Activated CD4-positive, alpha-beta T cell treated with anti-CD3 and anti-CD28 coated beads for 1 hour (primary cell): ENCODE data around the gene EPB41.
"Not testable (repeated sequence)": the region's sequence is repeated elsewhere in the genome, so short reads cannot be mapped to it uniquely, and the experiment has no call there.

Experiments
- DNase-seq: peaks from one replicate; pipeline ENCODE4 v3.0.0-alpha.2; 2020

EPB41 gene

DNA sequence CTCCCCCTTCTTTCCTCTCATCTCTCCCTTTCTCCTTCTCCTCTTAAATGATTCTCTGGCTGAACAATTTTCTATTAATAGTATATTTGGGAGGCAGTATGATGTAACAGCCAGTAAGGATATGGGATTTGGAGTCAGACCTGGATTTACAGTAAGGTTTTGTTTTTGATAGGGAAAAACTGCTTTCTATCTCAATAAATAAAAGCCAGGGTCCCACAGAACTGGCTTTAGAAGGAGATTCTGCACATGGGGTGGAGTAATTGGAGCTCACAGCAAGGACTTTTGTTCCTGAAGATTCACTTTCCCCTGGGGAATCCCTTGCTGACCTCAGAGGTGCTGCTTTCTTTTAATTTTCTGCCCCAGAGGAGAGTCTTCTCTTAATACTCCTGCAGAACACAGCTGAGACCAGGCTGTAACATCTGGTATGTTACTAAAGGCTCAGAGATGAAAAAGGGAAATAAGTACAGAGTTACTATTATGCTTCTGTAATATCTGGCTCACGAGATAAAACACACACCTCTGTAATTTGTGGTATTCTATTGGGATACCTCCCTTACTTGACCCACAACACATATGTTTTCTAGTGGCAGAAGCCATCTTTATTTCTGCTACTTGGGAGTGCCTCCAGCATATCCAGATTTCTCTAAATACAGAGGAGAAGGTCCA, 13.4 kb downstream of the EPB41 start:
- no peak for DNase-seq

DNA sequence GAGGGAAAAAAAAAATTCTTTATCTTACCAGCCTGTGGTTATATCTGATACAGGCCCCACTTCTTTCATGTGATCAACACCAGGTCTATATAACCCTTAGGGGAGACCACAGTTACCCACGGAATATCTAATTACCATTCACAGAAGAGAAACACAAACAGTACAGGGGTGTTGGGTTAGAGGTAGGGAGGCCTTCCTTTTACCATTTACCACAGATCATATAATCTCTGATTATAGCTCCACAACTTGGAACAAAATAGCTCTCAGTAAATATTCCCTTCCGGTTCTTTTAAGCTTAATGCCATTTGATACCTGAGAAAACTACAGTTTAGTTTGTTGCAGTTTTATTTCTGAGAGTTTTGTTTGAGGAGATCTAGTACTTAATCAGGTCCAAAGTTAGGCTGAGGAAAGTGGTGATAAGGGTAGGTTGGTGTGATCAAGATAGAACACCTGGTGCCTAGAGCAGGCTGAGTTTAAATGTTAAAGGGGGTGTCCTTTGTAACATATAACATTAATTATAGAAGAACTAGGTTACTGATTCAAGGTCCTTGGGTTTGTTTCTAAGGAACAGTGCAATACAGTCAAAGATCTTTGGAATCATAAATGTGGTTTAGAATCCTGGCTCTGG, 14.1 kb downstream of the EPB41 start:
- DNase-seq: no peak

DNA sequence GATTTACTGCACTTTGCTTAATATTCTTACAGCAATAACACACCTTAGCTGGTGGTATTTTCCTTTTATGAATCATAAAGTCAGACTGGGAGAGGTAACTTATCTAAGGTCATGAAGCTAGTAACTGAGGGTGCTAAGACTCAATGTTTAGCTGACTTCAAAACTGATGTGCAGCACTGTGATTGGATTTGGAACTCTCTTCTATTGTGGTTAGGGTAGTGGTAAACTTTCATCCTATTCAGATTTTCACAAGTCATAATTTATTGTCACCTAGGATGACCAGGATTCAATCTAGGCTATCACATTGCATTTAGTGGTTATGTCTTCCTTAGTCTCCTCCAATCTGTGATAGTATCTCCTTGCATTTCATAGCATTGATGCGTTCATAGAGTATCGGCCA, 18.9 kb downstream of the EPB41 start:
- DNase-seq: no peak

DNA sequence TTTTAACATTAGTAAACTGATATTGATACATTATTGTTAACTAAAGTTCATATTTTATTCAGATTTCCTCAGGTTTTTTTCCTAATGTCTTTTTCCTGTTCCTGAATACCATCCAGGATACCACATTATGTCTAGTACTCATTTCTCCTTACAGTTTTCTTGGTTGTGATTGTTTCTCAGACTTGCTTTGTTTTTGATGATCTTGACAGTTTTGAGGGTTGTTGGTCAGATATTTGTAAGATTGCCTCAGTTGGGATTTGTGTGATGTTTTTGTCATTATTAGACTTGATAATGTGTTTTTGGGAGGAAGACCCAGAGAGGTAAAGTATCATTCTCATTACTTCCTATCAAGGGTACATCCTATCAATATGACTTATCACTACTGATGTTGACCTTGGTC, 19.5 kb downstream of the EPB41 start:
- no peak for DNase-seq

DNA sequence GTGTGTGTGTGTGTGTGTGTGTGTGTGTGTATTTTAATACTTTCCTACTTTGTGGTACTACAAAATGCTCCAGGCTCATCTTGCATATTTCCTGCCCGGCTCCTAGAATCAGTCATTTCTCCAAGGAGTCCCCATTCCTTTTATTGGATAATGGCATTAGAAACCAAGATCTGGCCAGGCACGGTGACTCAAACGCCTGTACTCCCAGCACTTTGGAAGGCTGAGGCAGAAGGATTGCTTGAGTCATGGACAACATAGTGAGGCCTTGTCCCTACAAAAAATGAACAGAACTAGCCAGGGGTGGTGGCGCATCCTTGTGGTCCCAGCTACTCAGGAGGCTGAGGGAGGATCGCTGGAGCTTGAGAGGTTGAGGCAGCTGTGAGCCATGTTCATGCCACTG, 20.3 kb downstream of the EPB41 start:
- no peak for DNase-seq

DNA sequence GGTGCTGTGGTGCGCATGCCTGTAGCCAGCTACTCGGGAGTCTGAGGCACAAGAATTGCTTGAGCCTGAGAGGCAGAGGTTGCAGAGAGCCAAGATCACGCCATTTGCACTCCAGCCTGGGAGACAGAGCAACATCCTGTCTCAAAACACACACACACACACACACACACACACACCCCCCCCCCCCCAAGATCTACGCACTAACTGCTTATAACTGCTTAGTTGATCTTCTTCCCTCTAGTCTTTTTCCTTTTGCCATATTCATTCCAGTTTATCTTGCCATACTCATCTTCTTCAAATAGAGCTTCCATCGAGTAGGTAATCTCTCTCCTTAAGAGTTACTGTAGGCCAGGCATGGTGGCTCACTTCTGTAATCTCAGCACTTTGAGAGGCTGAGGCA, 20.9 kb downstream of the EPB41 start:
- DNase-seq: no peak

DNA sequence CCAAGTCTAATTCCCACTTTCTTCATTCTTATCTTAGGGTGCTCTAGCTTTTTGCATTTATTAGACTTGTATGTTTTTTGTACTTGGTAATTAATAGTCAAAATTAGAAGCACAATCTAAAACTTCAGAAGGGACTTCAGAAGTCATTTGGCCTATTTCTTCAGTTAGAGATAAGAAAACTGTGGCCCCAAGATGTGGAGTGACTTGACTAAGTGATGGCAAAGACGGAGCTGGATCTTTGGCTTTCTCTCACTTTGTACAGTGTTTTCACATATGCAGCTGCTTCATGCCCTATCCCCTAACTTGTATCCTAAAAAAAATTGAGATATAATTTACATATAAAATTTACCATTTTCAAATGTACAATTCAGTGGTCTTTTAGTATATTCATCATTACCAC, 21.7 kb downstream of the EPB41 start:
- no peak for DNase-seq

DNA sequence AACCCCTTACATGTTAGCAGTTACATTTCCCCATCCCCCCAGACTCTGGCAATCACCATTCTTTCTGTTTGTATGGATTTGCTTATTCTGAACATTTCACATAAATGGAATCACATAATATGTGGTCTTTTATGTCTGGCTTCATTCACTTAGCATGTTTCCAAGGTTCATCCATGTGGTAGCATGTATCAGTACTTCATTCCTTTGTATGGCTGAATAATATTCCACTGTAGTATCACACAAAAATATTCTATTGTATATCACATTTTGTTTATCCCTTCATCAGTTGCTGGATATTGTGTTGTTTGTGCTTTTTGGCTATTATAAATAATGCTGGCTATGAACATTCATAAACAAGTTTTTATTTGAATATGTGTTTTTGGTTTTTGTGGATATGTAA, 22.2 kb downstream of the EPB41 start:
- no peak for DNase-seq

DNA sequence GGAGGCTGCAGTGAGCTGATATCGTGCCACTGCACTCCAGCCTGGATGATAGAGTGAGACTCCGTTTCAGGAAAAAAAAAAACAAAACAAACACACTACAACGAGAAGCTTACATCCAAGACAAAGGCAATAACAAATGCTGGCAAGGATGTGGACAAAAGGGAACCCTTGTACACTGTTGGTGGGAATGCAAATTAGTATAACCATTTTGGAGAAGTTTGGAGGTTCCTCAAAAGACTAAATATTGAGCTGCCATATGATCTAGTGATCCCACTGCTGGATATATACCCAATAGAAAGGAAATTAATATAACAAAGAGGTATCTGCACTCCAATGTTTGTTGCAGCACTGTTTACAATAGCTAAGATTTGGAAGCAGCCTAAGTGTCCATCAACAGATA, 29.2 kb downstream of the EPB41 start:
- not testable (repeated sequence) for DNase-seq

DNA sequence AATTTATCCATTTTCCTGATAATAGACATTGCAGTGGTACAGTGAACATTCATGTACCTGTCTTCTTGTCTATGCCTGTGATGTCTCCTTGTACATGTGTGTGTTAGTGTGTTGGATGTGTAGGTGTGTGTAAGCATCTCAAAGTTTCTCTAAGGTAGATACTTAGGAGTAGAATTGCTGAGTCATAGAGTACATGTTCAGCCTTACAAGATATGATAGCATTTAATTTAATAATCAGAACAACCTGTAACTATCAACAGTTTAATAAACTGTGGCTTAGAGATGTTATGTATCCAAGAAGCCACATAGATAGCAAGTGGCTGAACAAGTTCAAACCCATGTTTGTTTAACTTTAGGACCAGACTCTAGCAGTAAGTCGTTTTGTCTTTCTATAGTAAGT, 35.6 kb downstream of the EPB41 start:
- DNase-seq: no peak

DNA sequence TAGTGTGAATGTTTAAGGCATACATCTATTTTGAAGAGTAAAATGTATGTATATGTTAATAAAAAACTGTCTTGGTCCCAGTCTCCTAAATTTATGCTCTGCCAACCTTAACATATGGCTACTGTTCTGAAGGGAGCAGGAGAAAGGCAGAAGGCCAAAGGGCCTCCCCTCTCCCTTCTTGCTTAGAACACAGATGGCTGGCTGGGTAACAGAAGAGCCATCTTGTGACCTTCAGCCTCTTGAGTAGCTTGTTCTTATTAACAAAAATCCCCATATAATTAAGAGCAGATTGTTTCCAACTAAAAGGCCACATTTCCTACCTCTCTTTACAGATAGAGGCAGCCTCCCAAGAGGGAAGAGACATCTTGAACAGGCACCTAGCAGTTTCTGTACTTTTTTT, 36.1 kb downstream of the EPB41 start:
- no peak for DNase-seq

DNA sequence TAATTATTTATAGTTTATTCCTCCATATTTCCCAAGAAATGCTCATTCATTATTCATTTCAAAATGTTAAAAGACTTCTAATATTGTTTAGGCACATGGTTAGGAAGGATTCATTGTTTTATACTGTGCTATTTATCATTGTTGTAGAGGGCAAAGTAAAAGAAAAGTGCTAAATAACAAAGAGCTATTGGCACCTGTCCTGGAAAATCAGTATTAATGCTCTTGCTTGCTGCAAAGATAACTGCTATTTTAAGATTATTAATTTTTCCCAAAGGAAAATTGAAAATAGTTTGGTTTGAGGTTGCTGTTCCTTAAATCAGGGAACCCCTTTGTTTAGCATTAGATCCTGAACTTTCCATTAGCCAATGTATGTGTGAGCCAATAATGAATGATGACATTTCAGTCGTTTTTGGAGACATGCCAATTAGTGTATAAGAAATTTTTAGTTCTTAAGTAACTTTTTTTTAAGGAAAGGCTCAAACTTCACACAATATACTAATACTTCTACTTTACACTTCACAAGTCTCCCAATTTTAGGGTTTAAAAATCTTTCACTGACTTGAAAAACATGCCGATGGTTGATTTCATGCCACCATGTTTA, 39.9 kb downstream of the EPB41 start:
- DNase-seq: no peak

DNA sequence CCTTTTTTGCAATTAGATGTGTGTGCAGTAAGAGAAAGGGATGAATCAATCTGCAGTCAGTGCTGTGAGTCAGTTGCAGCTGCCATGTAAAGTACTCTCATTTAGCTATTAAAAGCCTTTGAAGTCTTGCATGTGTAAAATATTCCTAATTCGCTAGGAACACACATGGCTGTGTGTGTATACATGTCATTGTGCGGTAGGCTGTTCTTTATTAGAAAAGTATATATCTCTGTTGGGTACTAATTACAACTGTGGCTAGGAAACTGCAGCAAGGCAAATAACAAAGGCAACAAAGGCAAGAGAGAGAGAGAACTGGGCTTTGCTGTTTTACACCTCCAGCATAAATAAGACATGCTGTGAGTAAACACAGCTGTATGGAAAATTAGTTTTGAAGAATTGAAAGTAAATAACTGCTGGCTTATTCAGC, 41.7 kb downstream of the EPB41 start:
- no peak for DNase-seq

DNA sequence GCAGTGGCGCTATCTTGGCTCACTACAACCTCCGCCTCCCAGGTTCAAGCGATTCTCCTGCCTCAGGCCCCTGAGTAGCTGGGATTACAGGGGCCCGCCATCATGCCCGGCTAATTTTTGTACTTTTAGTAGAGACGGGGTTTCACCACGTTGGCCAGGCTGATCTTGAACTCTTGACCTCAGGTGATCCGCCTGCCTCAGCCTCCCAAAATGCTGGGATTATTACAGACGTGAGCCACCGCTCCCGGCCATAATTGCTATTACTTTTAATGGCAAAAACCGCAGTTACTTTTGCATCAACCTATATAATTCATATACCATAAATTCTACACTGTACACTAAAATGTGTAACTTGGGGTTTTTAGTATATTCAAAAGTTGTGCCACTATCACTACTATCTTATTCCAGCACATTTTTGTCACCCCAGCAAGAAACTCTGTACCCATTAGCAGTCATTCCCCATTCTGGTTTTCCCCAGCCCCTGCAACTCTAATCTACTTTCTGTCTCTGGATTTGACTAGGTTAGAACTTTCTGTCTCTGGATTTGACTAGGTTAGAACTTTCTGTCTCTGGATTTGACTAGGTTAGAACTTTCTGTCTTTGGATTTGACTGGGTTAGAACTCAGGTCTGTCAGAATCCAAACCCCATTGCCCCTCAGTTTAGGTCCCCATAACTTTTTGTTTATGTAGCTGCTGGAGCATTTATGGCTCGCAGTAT, 47.9 kb downstream of the EPB41 start:
- not testable (repeated sequence) for DNase-seq

DNA sequence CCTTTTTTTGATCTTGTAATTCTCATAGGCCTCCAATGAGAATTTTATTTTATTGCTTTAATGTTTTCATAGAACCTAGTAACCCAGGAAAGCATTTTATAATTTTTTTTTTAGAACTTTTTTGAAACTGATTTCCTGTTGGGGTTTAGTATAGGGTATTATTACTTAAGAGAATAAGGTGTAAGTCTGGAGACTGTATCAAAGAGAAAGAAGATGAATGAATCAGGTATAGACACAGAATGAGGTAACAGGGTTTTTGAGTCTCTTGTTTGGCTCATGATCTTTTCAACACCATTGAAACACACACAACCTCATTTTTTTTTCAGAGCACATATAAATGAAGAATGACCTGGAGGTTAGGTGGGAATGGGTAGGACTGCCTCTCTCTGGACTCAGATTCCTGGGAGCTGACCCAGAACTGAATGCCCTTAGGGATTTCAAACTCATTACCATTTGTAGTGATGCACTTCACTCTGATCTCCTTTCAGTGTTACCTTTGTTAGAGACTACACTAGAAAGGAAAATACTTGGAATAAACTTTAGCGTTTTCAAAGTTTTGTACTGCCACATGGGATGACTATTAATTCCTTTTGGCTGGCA, 51.0 kb downstream of the EPB41 start:
- DNase-seq: no peak

DNA sequence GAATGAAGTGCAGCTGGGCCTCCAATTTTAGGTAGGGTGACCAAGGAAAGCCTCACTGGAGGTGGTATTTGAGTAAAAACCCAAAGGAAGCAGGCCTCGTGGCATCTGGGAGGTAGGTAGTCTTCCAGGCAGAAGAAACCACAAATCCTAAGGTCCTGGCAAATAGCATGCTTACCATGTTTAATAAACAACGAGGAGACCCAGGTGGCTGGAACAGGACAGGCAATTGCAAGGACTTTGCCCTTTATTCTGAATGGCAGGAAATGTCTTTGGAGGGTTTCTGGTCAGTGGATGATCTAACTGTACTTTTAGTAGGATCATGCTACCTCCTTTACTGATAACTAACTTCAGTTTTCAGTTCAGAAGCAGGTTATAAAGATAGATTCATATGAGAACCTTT, 52.2 kb downstream of the EPB41 start:
- no peak for DNase-seq

DNA sequence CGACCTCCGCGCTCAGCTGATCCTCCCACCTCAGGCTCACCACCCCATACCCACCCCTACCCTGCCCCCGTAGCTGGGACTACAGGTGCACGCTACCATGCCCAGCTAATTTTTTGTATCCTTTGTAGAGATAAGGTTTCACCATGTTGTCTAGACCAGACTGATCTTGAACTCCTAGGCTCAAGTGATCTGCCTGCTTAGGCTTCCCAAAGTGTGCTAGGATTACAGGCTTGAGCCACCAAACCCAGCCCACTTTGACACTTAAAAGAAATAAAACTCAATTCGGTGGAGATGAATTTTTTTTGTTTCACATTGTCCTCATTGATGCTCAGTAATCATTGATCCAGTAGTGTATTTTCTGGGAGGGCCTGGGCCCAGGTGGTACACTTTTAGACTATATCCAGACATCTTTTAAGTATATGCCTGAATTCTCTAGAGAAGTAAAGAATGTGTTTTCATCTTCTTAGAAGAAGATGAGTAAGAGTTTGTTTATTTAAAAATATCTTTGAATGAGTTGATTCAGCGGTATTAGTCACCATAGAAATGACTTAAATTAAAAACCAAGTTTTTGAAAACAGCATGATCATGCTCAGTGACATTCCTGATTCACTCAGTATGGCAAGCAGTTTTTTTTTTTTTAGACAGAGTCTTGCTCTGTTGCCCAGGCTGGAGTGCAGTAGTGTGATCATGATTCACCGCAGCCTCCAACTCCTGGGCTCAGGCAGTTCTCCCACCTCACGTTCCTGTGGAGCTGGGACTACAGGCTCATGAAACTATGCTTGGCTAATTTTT, 57.8 kb downstream of the EPB41 start:
- no peak for DNase-seq

DNA sequence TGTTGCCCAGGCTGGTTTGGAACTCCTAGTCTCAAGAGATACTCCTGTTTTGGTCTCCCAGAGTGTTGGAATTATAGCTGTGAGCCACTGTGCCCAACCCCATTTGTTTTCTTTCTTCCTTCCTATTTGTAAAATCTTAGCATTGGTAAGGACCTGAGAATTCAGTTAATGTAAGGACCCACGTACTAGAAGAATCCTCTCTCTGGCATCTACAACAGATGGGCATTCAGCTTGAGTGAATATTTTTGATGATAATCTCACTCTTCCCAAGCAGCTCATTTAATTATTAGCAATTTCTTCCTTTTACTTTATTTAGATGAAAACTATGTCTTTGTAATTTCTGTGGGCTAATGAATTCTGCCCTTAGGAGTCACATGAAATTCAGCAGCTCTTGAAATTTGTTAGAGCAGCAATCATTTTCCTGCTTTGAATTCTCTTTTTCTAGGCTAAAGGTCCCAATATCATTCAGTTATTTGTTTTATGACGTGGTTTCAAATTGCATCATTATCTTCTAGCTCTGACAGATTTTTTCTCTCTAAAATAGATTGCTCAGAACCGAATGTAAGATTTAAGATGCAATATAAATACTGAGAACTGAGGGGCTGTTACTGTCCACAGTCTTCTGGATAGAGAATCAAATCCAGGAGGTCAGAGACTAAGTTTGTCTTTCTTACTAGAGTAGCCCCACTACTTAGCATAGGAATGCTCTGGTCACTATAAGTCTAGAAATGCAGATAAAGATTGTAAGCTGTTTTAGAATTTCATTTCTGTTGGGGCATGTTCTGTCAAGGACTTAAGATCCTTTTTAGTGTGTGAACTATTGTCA, 59.4 kb downstream of the EPB41 start:
- no peak for DNase-seq

DNA sequence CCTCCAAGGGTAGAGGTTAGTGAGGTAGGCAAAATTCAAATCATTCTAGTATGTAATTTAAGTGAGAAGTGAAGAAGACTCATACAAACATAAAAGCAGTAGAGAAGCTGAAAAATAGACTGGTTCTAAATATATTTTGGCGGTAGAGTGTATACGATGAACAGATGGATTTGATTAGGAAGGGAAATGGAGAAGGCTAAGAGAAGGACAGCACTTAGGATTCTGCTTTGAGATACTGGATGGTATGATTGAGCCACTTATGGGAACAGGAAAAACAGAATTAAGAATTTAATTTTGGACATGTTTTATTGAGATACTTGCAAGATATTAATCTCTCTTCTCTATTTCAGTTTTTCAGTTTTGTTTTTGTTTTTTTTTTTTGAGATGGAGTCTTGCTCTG, 60.1 kb downstream of the EPB41 start:
- DNase-seq: no peak

DNA sequence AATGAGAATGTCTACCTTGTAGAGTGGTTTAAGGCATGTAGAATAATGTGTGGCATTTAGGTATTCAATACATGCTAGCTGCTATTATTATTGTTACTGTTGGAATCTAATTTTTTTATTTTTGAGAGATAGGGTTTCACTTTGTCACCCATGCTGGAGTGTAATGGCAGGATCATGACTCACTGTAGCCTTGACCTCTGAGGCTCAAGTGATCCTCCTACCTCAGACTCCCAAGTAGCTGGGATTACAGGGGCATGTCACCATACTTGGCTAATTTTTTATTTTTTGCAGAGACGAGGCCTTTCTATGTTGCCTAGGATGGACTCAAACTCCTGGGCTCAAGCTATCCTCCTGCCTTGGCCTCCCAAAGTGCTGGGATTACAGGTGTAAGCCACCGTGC, 61.9 kb downstream of the EPB41 start:
- DNase-seq: no peak

DNA sequence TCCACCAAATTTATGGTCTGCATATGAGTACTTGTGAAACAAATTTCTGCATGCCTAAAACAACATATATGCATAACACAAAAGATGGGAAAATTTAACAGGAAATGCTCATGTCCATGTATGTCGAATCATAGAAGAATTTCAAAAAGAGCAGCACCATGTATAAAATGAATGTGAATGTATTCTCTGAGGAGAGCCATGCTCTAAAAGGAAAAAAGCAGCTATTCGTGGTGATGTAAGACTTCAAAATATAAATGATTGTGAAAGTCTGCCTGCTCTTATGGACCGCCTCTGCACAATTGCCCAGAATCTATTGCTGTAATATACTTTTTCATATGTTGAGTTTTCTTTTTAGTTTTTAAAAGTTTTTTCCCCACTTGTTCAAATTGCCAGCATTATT, 66.8 kb downstream of the EPB41 start:
- no peak for DNase-seq

DNA sequence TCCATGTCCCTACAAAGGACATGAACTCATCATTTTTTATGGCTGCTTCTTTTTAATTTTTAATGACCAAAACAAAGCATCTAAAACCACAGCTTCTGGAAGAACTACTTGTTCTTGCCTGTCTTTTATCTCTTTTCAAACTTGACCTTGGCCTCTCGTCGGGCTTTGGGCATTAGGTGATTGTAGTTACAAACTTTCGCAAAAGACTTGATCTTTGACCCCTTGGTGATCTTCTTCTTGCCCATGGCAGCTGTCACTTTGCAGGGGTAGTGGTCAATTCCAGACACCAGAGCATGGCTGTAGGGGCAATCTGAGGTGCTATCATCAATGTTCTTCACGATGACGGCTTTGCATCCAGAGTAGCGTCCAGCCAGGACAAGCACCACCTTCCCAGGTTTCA, 67.8 kb downstream of the EPB41 start:
- no peak for DNase-seq
